ENCODE measurements around the gene UST. TPM values are rescaled to one million over a fixed set of nuclear protein-coding genes. Genes with fewer than 3 reads are reported as not detected.

The UST gene
- polyA plus RNA-seq, 1 donor from 2014 or later, result 7.5 TPM

- no peak for TF ChIP-seq CTCF (IDR thresholded peaks at IDR 0.05; ENCODE audit: poor library complexity, severe bottlenecking)
- no peak for TF ChIP-seq SMC3 (conservative IDR thresholded peaks at IDR 0.05; ENCODE audit: poor library complexity)
- no peak for TF ChIP-seq REST (IDR thresholded peaks at IDR 0.05; ENCODE audit: borderline replicate concordance)
- no peak for TF ChIP-seq POLR2AphosphoS5 (IDR thresholded peaks at IDR 0.05)
- no peak for TF ChIP-seq RAD21 (conservative IDR thresholded peaks at IDR 0.05)
- no peak for TF ChIP-seq EP300 (conservative IDR thresholded peaks at IDR 0.05; ENCODE audit: poor library complexity, severe bottlenecking)
- no peak for TF ChIP-seq TAF1 (IDR thresholded peaks at IDR 0.05; ENCODE audit: low read depth)
- Histone ChIP-seq H3K36me3 (ENCODE audit: insufficient read depth, low read length) (no peaks in the 10 kb centered on the region), H3K9ac (ENCODE audit: low read length) (no peak overlapping the region), H3K27me3 (ENCODE audit: insufficient read depth, low read depth, low read length) (no peaks in the 10 kb centered on the region), H4K20me1 (ENCODE audit: insufficient read depth) (no peaks in the 10 kb centered on the region), H3K9me3 (ENCODE audit: low read length) (no peaks in the 10 kb centered on the region), H3K4me3 (ENCODE audit: low read length) (no peak overlapping the region), H3K27ac (ENCODE audit: low read length) (no peak overlapping the region), H3F3A (ENCODE audit: insufficient read depth, low read length, poor library complexity, severe bottlenecking) (no peaks in the 10 kb centered on the region), H3K9me2 (ENCODE audit: insufficient read depth, low read length) (no peaks in the 10 kb centered on the region), H2AFZ (ENCODE audit: low read depth, low read length) (no peak overlapping the region), H3K79me2 (replicated peaks; ENCODE audit: insufficient read depth, low read length) (no peaks in the 10 kb centered on the region), H3K4me2 (ENCODE audit: low read length) (no peak overlapping the region)
Measured at GRCh38 chr6:148835920-148836441, 89.2 kb downstream of the UST start.

DNA sequence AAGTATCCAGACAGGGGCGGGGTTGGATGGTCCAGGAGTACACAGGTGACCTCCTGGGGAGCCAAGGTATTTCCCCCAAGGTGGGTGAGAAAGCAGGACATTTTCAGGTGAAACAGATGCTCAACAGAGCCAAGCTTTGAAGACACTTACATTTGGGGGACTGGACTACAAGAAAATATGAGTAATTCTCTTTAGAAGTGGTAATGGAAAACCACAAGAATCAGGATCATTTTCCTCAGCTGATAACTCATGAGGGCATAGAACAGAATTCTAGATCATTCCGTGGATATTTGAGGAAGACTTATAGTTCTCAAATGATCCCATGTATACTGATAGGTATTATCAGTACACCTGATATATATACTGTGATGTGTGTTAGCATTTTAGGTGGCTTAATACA is 89.9 kb downstream of the UST start:
- Histone ChIP-seq H3K4me2 (ENCODE audit: low read length) (no peak overlapping the region), H3K9me3 (ENCODE audit: low read length) (no peaks in the 10 kb centered on the region), H3K9ac (ENCODE audit: low read length) (no peak overlapping the region), H2AFZ (ENCODE audit: low read depth, low read length) (no peak overlapping the region), H3K4me3 (ENCODE audit: low read length) (no peak overlapping the region), H3K79me2 (replicated peaks; ENCODE audit: insufficient read depth, low read length) (no peaks in the 10 kb centered on the region), H3K9me2 (ENCODE audit: insufficient read depth, low read length) (no peaks in the 10 kb centered on the region), H4K20me1 (ENCODE audit: insufficient read depth) (no peaks in the 10 kb centered on the region), H3F3A (ENCODE audit: insufficient read depth, low read length, poor library complexity, severe bottlenecking) (no peaks in the 10 kb centered on the region), H3K27me3 (ENCODE audit: insufficient read depth, low read depth, low read length) (no peaks in the 10 kb centered on the region), H3K36me3 (ENCODE audit: insufficient read depth, low read length) (no peaks in the 10 kb centered on the region), H3K27ac (ENCODE audit: low read length) (no peak overlapping the region)
- TF ChIP-seq MXI1 (conservative IDR thresholded peaks at IDR 0.05; ENCODE audit: poor library complexity, severe bottlenecking), result no peak
- TF ChIP-seq TAF1 (IDR thresholded peaks at IDR 0.05; ENCODE audit: low read depth), result no peak
- TF ChIP-seq EP300 (conservative IDR thresholded peaks at IDR 0.05; ENCODE audit: poor library complexity, severe bottlenecking), result no peak
- no peak for TF ChIP-seq CTCF (IDR thresholded peaks at IDR 0.05; ENCODE audit: poor library complexity, severe bottlenecking)
- TF ChIP-seq EZH2 (IDR thresholded peaks at IDR 0.05; ENCODE audit: borderline replicate concordance, insufficient read depth, low read length, poor library complexity, severe bottlenecking), result no peak
- TF ChIP-seq POLR2AphosphoS5 (IDR thresholded peaks at IDR 0.05), result no peak
- TF ChIP-seq SMC3 (conservative IDR thresholded peaks at IDR 0.05; ENCODE audit: poor library complexity), result no peak
